Liver (tissue), 3 donors: ENCODE results near the gene RMND5A.

Source experiments
- EGR1 ChIP-seq, 2 donors: IDR thresholded peaks; 2 replicates each; pipeline ENCODE4 v1.6.1; 2016 to 2018; ENCODE audit warnings: antibody characterized with exemption in 2 of 2, low read depth in 2 of 2
- GABPA ChIP-seq, 2 donors: IDR thresholded peaks in 1 of 2; conservative IDR thresholded peaks in 1 of 2; 2 replicates each; pipeline ENCODE4 v1.6.1; 2016; ENCODE audit warnings: antibody characterized with exemption in 2 of 2, mild to moderate bottlenecking in 1 of 2, moderate library complexity in 1 of 2
- MAX ChIP-seq: IDR thresholded peaks from 2 replicates; pipeline ENCODE4 v1.6.1; 2016; ENCODE audit warnings: antibody characterized with exemption
- RAD21 ChIP-seq, 2 donors: IDR thresholded peaks; 2 replicates each; pipeline ENCODE4 v1.6.1; 2016; ENCODE audit warnings: antibody characterized with exemption in 2 of 2, mild to moderate bottlenecking in 2 of 2
- RXRA ChIP-seq, 2 donors: IDR thresholded peaks; 2 replicates each; pipeline ENCODE4 v1.6.1; 2017 to 2018; ENCODE audit warnings: antibody characterized with exemption in 2 of 2, mild to moderate bottlenecking in 1 of 2
- SP1 ChIP-seq: IDR thresholded peaks from 2 replicates; pipeline ENCODE4 v1.6.1; 2018; ENCODE audit warnings: antibody characterized with exemption, mild to moderate bottlenecking
- TAF1 ChIP-seq: conservative IDR thresholded peaks from 2 replicates; pipeline ENCODE4 v1.6.1; 2016; ENCODE audit warnings: antibody characterized with exemption, mild to moderate bottlenecking
- YY1 ChIP-seq: IDR thresholded peaks from 2 replicates; pipeline ENCODE4 v1.6.1; 2016; ENCODE audit warnings: antibody characterized with exemption, mild to moderate bottlenecking
- TF ChIP-seq, protein P1 (sequence below): fragments of 150-350 bp; IDR thresholded peaks from 2 replicates; pipeline ENCODE4 v1.5.1; 2017; ENCODE audit warnings: improper control_type of control experiment, low read depth, low read length; ENCODE audit not compliant: missing input control
- TF ChIP-seq, protein P2 (sequence below): IDR thresholded peaks from 2 replicates; pipeline ENCODE4 v1.6.1; 2016; ENCODE audit warnings: antibody characterized with exemption
- TF ChIP-seq, protein P3 (sequence below): IDR thresholded peaks from 2 replicates; pipeline ENCODE4 v1.6.1; 2016; ENCODE audit warnings: antibody characterized with exemption, mild to moderate bottlenecking
- donor health status: healthy.
- donor health status: healthy.

GRCh38 chr2:86778957-86779356 lies 58.9 kb downstream of the RMND5A start:
- TF ChIP-seq, protein P1, sequence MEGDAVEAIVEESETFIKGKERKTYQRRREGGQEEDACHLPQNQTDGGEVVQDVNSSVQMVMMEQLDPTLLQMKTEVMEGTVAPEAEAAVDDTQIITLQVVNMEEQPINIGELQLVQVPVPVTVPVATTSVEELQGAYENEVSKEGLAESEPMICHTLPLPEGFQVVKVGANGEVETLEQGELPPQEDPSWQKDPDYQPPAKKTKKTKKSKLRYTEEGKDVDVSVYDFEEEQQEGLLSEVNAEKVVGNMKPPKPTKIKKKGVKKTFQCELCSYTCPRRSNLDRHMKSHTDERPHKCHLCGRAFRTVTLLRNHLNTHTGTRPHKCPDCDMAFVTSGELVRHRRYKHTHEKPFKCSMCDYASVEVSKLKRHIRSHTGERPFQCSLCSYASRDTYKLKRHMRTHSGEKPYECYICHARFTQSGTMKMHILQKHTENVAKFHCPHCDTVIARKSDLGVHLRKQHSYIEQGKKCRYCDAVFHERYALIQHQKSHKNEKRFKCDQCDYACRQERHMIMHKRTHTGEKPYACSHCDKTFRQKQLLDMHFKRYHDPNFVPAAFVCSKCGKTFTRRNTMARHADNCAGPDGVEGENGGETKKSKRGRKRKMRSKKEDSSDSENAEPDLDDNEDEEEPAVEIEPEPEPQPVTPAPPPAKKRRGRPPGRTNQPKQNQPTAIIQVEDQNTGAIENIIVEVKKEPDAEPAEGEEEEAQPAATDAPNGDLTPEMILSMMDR = no peak
- TF ChIP-seq RAD21 (IDR thresholded peaks at IDR 0.05) (no peak), MAX (no peak), TAF1 (no peak), EGR1 (IDR thresholded peaks at IDR 0.05; ENCODE audit: low read depth in 2 of 2) (no peak), SP1 (no peak), YY1 (no peak), RXRA (IDR thresholded peaks at IDR 0.05) (no peak), GABPA (IDR thresholded peaks at IDR 0.05 in 1 of 2, conservative IDR thresholded peaks at IDR 0.05 in 1 of 2) (no peak)
- TF ChIP-seq, protein P2, sequence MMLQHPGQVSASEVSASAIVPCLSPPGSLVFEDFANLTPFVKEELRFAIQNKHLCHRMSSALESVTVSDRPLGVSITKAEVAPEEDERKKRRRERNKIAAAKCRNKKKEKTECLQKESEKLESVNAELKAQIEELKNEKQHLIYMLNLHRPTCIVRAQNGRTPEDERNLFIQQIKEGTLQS = no peak
- TF ChIP-seq, protein P3, sequence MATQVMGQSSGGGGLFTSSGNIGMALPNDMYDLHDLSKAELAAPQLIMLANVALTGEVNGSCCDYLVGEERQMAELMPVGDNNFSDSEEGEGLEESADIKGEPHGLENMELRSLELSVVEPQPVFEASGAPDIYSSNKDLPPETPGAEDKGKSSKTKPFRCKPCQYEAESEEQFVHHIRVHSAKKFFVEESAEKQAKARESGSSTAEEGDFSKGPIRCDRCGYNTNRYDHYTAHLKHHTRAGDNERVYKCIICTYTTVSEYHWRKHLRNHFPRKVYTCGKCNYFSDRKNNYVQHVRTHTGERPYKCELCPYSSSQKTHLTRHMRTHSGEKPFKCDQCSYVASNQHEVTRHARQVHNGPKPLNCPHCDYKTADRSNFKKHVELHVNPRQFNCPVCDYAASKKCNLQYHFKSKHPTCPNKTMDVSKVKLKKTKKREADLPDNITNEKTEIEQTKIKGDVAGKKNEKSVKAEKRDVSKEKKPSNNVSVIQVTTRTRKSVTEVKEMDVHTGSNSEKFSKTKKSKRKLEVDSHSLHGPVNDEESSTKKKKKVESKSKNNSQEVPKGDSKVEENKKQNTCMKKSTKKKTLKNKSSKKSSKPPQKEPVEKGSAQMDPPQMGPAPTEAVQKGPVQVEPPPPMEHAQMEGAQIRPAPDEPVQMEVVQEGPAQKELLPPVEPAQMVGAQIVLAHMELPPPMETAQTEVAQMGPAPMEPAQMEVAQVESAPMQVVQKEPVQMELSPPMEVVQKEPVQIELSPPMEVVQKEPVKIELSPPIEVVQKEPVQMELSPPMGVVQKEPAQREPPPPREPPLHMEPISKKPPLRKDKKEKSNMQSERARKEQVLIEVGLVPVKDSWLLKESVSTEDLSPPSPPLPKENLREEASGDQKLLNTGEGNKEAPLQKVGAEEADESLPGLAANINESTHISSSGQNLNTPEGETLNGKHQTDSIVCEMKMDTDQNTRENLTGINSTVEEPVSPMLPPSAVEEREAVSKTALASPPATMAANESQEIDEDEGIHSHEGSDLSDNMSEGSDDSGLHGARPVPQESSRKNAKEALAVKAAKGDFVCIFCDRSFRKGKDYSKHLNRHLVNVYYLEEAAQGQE = no peak
